B cell (primary cell): Measurements from ENCODE around the gene DCTD. TPM values are rescaled to one million over a fixed set of nuclear protein-coding genes. Genes with fewer than 3 reads are reported as not detected.

ENCODE experiments used
- ATAC-seq: fragments of 200-7000 bp; cut with Tn5 transposase; one replicate; pipeline ENCODE4 v1.10.0; 2021; ENCODE audit warnings: low read depth, mild to moderate bottlenecking, moderate number of reproducible peaks, moderate library complexity
- CTCF ChIA-PET: fragments of 350-600 bp; sonication (Branson Sonifier 250); formaldehyde crosslinking; loops from one replicate; lab custom pipeline; 2021; ENCODE audit warnings: antibody characterized with exemption, inconsistent platforms; lab: Charles Lee
- POLR2A ChIA-PET: fragments of 350-600 bp; sonication (Branson Sonifier 250); formaldehyde crosslinking; loops from one replicate; lab custom pipeline; 2021; ENCODE audit warnings: antibody characterized with exemption; lab: Charles Lee
- DNase-seq: peaks from one replicate; pipeline ENCODE4 v3.0.0; 2013
- H2AFZ ChIP-seq: 2 replicates; pipeline ENCODE4 v1.6.1; 2012; ENCODE audit warnings: mild to moderate bottlenecking, low read depth, low read length; ENCODE audit not compliant: insufficient read depth, poor library complexity, severe bottlenecking
- H3K27ac ChIP-seq, 2 donors: 1 replicate in 1 of 2; 2 replicates in 1 of 2; pipeline ENCODE4 v1.5.1; 2012 to 2013; ENCODE audit warnings: low read length in 2 of 2, mild to moderate bottlenecking in 2 of 2, moderate library complexity in 1 of 2
- H3K27me3 ChIP-seq, 4 experiments: fragments of 200-600 bp in 1 of 4; sonication (generic) in 1 of 4; replicated peaks in 1 of 4; 1 replicate in 2 of 4; 2 replicates in 2 of 4; pipeline versions ENCODE4 v1.6.1 to v1.7.0; 2013 to 2016; ENCODE audit warnings: low read length in 3 of 4, mild to moderate bottlenecking in 2 of 4, mixed read lengths in 1 of 4, moderate library complexity in 1 of 4; ENCODE audit not compliant: insufficient read depth in 4 of 4, control insufficient read depth in 3 of 4; ENCODE audit errors: control extremely low read depth in 1 of 4
- H3K36me3 ChIP-seq, 2 experiments: replicated peaks in 1 of 2; 1 replicate in 1 of 2; 2 replicates in 1 of 2; pipeline versions ENCODE4 v1.6.1 to v1.7.1; 2013; ENCODE audit warnings: low read length in 1 of 2; ENCODE audit not compliant: insufficient read depth in 2 of 2, control insufficient read depth in 1 of 2; ENCODE audit errors: control extremely low read depth in 1 of 2, extremely low read depth in 1 of 2
- H3K4me1 ChIP-seq, 2 donors: fragments of 200-600 bp in 1 of 2; sonication (generic) in 1 of 2; 1 replicate in 1 of 2; 2 replicates in 1 of 2; pipeline versions ENCODE4 v1.5.1 to v1.6.1; 2013 to 2017; ENCODE audit warnings: low read length in 2 of 2; ENCODE audit not compliant: control insufficient read depth in 2 of 2, insufficient read depth in 2 of 2
- H3K4me2 ChIP-seq: replicated peaks from 2 replicates; pipeline ENCODE3; 2012; ENCODE audit warnings: mild to moderate bottlenecking, low read depth, low read length; ENCODE audit not compliant: poor library complexity, severe bottlenecking
- H3K4me3 ChIP-seq, 5 experiments: fragments of 200-600 bp in 1 of 5; sonication (generic) in 1 of 5; 1 replicate in 3 of 5; 2 replicates in 2 of 5; pipeline versions ENCODE4 v1.5.1 to v1.7.0; 2011 to 2016; ENCODE audit warnings: low read length in 4 of 5, mild to moderate bottlenecking in 4 of 5, low read depth in 2 of 5, control low read depth in 1 of 5, moderate library complexity in 1 of 5; ENCODE audit not compliant: insufficient read depth in 1 of 5; ENCODE audit errors: control extremely low read depth in 1 of 5, extremely low read depth in 1 of 5
- H3K79me2 ChIP-seq: fragments of 200-600 bp; sonication (generic); one replicate; pipeline ENCODE4 v1.6.0; 2016; ENCODE audit warnings: low read length; ENCODE audit not compliant: control insufficient read depth, insufficient read depth
- H3K9ac ChIP-seq: fragments of 200-600 bp; sonication (generic); 2 replicates; pipeline ENCODE4 v1.6.1; 2017; ENCODE audit warnings: mild to moderate bottlenecking, low read length, moderate library complexity
- H3K9me3 ChIP-seq, 3 donors: one replicate each; pipeline versions ENCODE4 v1.6.1 to v1.7.1; 2013; ENCODE audit warnings: low read length in 2 of 3; ENCODE audit not compliant: control insufficient read depth in 2 of 3, insufficient read depth in 1 of 3; ENCODE audit errors: control extremely low read depth in 1 of 3
- H4K20me1 ChIP-seq: 2 replicates; pipeline ENCODE4 v1.6.0; 2012; ENCODE audit warnings: mild to moderate bottlenecking, low read length; ENCODE audit not compliant: insufficient read depth, control insufficient read depth, poor library complexity, severe bottlenecking
- H3K27ac Mint-ChIP-seq: one replicate; pipeline ENCODE4 v1.8.0; 2021; ENCODE audit warnings: mixed read lengths
- H3K27me3 Mint-ChIP-seq: one replicate; pipeline ENCODE4 v1.8.0; 2021; ENCODE audit warnings: mixed read lengths
- H3K4me1 Mint-ChIP-seq: one replicate; pipeline ENCODE4 v1.8.0; 2021; ENCODE audit warnings: mixed read lengths
- H3K4me3 Mint-ChIP-seq: one replicate; pipeline ENCODE4 v1.8.0; 2021; ENCODE audit warnings: mixed read lengths
- H3K9me3 Mint-ChIP-seq: one replicate; pipeline ENCODE4 v1.8.0; 2022; ENCODE audit warnings: mixed read lengths; ENCODE audit not compliant: insufficient read depth
- CTCF ChIP-seq: fragments of 200-600 bp; IDR thresholded peaks from one replicate; pipeline ENCODE4 v1.8.0; 2022; ENCODE audit warnings: antibody characterized with exemption, mild to moderate bottlenecking
- EZH2 ChIP-seq: IDR thresholded peaks from 2 replicates; pipeline ENCODE4 v1.6.1; 2012; ENCODE audit warnings: borderline replicate concordance, low read depth, mild to moderate bottlenecking, moderate library complexity, low read length; ENCODE audit not compliant: insufficient read depth, poor library complexity, severe bottlenecking
- WGBS: methylation state at CpG from one replicate; pipeline ENCODE4 v1.1.5; 2013; ENCODE audit warnings: missing lambda C conversion rate; ENCODE audit not compliant: insufficient coverage; 5-methylcytosine and 5-hydroxymethylcytosine counted together
- intact Hi-C: fragments of 100-400 bp; cut with micrococcal nuclease; formaldehyde crosslinking; loops from one replicate; pipeline ENCODE4 v1.10.0; 2022
- polyA plus RNA-seq: library from polyadenylated mRNA; depleted of rRNA; stranded (reverse); fragments of >200 nt; gene quantifications from 2 replicates; pipeline ENCODE4 v1.2.3, GENCODE V29; 2012
- total RNA-seq, 2 donors: library from RNA; stranded (reverse); fragments of 120-200 nt in 1 of 2; gene quantifications; 1 replicate in 1 of 2; 2 replicates in 1 of 2; pipeline versions ENCODE4 v1.2.3 to v1.2.4, GENCODE V29; 2013 to 2022

Gene DCTD
- total and polyA plus RNA-seq, 2 donors (not counting 1 experiment from before 2014, with no cell fraction given): 61.0 to 75.8 TPM

GRCh38 chr4:182862921-182863320 is 54.3 kb downstream of the DCTD start:
- peaks cover 0 to 26% (median 8%) of the 10 kb centered on the region in 4 experiments for H3K27me3 ChIP-seq
- 94% methylated on average over 12 of the region's 12 CpGs for WGBS
- H3K4me2 ChIP-seq: no peak overlapping the region
- TF ChIP-seq EZH2: no peak
- no peak for TF ChIP-seq CTCF
- H3K9ac ChIP-seq: no peak overlapping the region
- peaks cover 0 to 14% (median 2%) of the 10 kb centered on the region in 3 donors for H3K9me3 ChIP-seq
- Mint-ChIP-seq H3K27me3 (peaks cover 25% of the 10 kb centered on the region), H3K27ac (no peak overlapping the region), H3K4me1 (no peaks in the 10 kb centered on the region), H3K4me3 (no peak overlapping the region), H3K9me3 (peaks cover 10% of the 10 kb centered on the region)
- no peak overlapping the region for H3K4me3 ChIP-seq
- H4K20me1 ChIP-seq: no peaks in the 10 kb centered on the region
- no peak overlapping the region for H3K27ac ChIP-seq
- no peaks in the 10 kb centered on the region for H3K79me2 ChIP-seq
- intact Hi-C loops: no loop called here
- ChIA-PET POLR2A (no interaction called here), CTCF (no interaction called here)
- DNase-seq (no peak), ATAC-seq (no peak)
- H2AFZ ChIP-seq: no peak overlapping the region
- no peaks in the 10 kb centered on the region for H3K4me1 ChIP-seq
- no peaks in the 10 kb centered on the region for H3K36me3 ChIP-seq

GRCh38 chr4:182862141-182862875 is 54.9 kb downstream of the DCTD start:
- no peaks in the 10 kb centered on the region for H3K4me1 Mint-ChIP-seq
- Histone ChIP-seq H3K27me3 (peaks cover 0 to 29% (median 7%) of the 10 kb centered on the region in 4 experiments), H3K4me1 (no peaks in the 10 kb centered on the region), H3K4me3 (no peak overlapping the region), H3K9me3 (peaks cover 0 to 20% (median 2%) of the 10 kb centered on the region in 3 donors), H2AFZ (no peak overlapping the region), H3K27ac (no peak overlapping the region), H3K4me2 (no peak overlapping the region), H3K36me3 (no peaks in the 10 kb centered on the region), H4K20me1 (no peaks in the 10 kb centered on the region), H3K79me2 (no peaks in the 10 kb centered on the region), H3K9ac (no peak overlapping the region)
- H3K9me3 Mint-ChIP-seq: peaks cover 10% of the 10 kb centered on the region
- WGBS: 95% methylated on average over 13 of the region's 17 CpGs
- H3K27me3 Mint-ChIP-seq: peaks cover 25% of the 10 kb centered on the region
- H3K4me3 Mint-ChIP-seq: no peak overlapping the region
- intact Hi-C loops: no loop called here
- ChIA-PET POLR2A (no interaction called here), CTCF (no interaction called here)
- H3K27ac Mint-ChIP-seq: no peak overlapping the region
- ATAC-seq (no peak), DNase-seq (no peak)
- TF ChIP-seq CTCF (no peak), EZH2 (no peak)
